ENCODE results near the gene ZC3HAV1. TPM values are rescaled to one million over a fixed set of nuclear protein-coding genes. Genes with fewer than 3 reads are reported as not detected.

Gene ZC3HAV1
- total RNA-seq, 2 experiments from 2014 or later = 47.4 to 52.4 TPM

DNA sequence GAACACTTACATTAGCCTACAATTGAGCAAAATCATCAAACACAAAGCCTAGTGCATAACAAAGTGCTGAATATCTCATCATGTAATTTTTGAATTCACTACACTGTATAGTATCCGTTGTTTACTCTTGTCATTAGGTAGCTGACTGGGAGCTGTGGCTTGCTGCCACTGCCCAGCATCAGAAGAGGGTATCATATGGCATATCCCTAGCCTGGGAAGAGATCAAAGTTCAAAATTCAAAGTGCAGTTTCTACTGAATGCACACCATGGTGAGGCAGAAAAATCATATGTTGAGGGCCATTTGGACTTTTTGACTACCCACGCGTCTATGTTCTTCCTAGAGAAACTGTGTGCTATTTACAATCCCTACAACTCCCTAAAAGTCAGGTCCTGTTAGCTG, 7.5 kb upstream of the ZC3HAV1 start:
- Histone ChIP-seq H3K4me3 (ENCODE audit: low read depth, low read length, poor library complexity, severe bottlenecking) (no peak overlapping the region), H3K4me2 (ENCODE audit: low read length) (no peak overlapping the region), H3K36me3 (ENCODE audit: insufficient read depth, low read length) (no peaks in the 10 kb centered on the region), H2AFZ (ENCODE audit: low read length) (no peak overlapping the region), H4K20me1 (ENCODE audit: insufficient read depth, low read length) (no peaks in the 10 kb centered on the region), H3K4me1 (ENCODE audit: insufficient read depth, low read length, poor library complexity, severe bottlenecking) (peaks cover 11% of the 10 kb centered on the region), H3K27ac (ENCODE audit: low read depth, low read length, poor library complexity, severe bottlenecking) (no peak overlapping the region), H3K79me2 (ENCODE audit: insufficient read depth, low read depth, low read length) (no peaks in the 10 kb centered on the region), H3K9me3 (ENCODE audit: low read length) (no peaks in the 10 kb centered on the region), H3K9me2 (ENCODE audit: insufficient read depth, low read length) (no peaks in the 10 kb centered on the region)
- intact Hi-C loops (cut with micrococcal nuclease; ENCODE audit: unreplicated experiment) = no loop called here
- ChIA-PET POLR2A (interaction anchor here (0.6 to 1.5 kb wide), 4 partner anchors 10 to 377 kb away, joined by 3 to 4 read pairs (median 3); no protein-coding TSS in a partner anchor), CTCF (ENCODE audit: unreplicated experiment) (no interaction called here)
- TF ChIP-seq EZH2phosphoT487 (IDR thresholded peaks at IDR 0.05; ENCODE audit: borderline replicate concordance, low read depth, low read length) (no peak), CTCF (conservative IDR thresholded peaks at IDR 0.05; ENCODE audit: low read length) (no peak)
- BruUV-seq (replicated peaks) = no TSS peak
- DNase-seq (ENCODE audit: low spot score) = no peak

GRCh38 chr7:139115104-139115503, 5.6 kb upstream of the ZC3HAV1 start:
- peaks cover 3% of the 10 kb centered on the region; the same call in 1 of the 2 replicates for H3K79me2 ChIP-seq (ENCODE audit: insufficient read depth, low read depth, low read length)
- POLR2A ChIA-PET = no interaction called here

More at GRCh38 chr7:139115104-139115503, 5.6 kb upstream of the ZC3HAV1 start:
- peaks cover 14% of the 10 kb centered on the region for H3K4me1 ChIP-seq (ENCODE audit: insufficient read depth, low read length, poor library complexity, severe bottlenecking)
- no peaks in the 10 kb centered on the region for H3K9me3 ChIP-seq (ENCODE audit: low read length)
- no peak overlapping the region for H3K27ac ChIP-seq (ENCODE audit: low read depth, low read length, poor library complexity, severe bottlenecking)
- H3K4me2 ChIP-seq (ENCODE audit: low read length) = no peak overlapping the region
- H3K36me3 ChIP-seq (ENCODE audit: insufficient read depth, low read length) = no peaks in the 10 kb centered on the region
- no peaks in the 10 kb centered on the region for H3K9me2 ChIP-seq (ENCODE audit: insufficient read depth, low read length)
- H2AFZ ChIP-seq (ENCODE audit: low read length) = no peak overlapping the region
- no peak for TF ChIP-seq CTCF (conservative IDR thresholded peaks at IDR 0.05; ENCODE audit: low read length)
- no peak for TF ChIP-seq EZH2phosphoT487 (IDR thresholded peaks at IDR 0.05; ENCODE audit: borderline replicate concordance, low read depth, low read length)
- intact Hi-C loops (cut with micrococcal nuclease; ENCODE audit: unreplicated experiment) = no loop called here
- CTCF ChIA-PET (ENCODE audit: unreplicated experiment) = no interaction called here
- H3K4me3 ChIP-seq (ENCODE audit: low read depth, low read length, poor library complexity, severe bottlenecking) = no peak overlapping the region
- no peak for DNase-seq (ENCODE audit: low spot score)
- BruUV-seq (replicated peaks) = no TSS peak
- no peaks in the 10 kb centered on the region for H4K20me1 ChIP-seq (ENCODE audit: insufficient read depth, low read length)

Measured in OCI-LY7 (cell line).